H7 (cell line): ENCODE results near the gene OSBPL1A. TPM values are rescaled to one million over a fixed set of nuclear protein-coding genes. Genes with fewer than 3 reads are reported as not detected.

Experiments used
- DNase-seq: peaks from one replicate; pipeline ENCODE4 v3.0.0; 2012
- H3K27me3 ChIP-seq: 2 replicates; pipeline ENCODE4 v1.6.0; 2011; ENCODE audit warnings: mild to moderate bottlenecking, low read length; ENCODE audit not compliant: control insufficient read depth, insufficient read depth
- H3K36me3 ChIP-seq: replicated peaks from 2 replicates; pipeline ENCODE4 v1.5.1; 2011; ENCODE audit warnings: low read length; ENCODE audit not compliant: control insufficient read depth, insufficient read depth
- H3K4me3 ChIP-seq: 2 replicates; pipeline ENCODE4 v1.5.1; 2011; ENCODE audit warnings: low read depth, mild to moderate bottlenecking, control low read depth, low read length, moderate library complexity; ENCODE audit not compliant: insufficient read depth
- total RNA-seq: library from RNA; depleted of rRNA; stranded (reverse); fragments of >200 nt; shearing (Covaris generic); gene quantifications from 2 replicates; pipeline ENCODE4 v1.2.3, GENCODE V29; 2014; rRNA removed

Gene OSBPL1A
- total RNA-seq, 1 experiment from 2014 or later = 48.3 TPM

DNA sequence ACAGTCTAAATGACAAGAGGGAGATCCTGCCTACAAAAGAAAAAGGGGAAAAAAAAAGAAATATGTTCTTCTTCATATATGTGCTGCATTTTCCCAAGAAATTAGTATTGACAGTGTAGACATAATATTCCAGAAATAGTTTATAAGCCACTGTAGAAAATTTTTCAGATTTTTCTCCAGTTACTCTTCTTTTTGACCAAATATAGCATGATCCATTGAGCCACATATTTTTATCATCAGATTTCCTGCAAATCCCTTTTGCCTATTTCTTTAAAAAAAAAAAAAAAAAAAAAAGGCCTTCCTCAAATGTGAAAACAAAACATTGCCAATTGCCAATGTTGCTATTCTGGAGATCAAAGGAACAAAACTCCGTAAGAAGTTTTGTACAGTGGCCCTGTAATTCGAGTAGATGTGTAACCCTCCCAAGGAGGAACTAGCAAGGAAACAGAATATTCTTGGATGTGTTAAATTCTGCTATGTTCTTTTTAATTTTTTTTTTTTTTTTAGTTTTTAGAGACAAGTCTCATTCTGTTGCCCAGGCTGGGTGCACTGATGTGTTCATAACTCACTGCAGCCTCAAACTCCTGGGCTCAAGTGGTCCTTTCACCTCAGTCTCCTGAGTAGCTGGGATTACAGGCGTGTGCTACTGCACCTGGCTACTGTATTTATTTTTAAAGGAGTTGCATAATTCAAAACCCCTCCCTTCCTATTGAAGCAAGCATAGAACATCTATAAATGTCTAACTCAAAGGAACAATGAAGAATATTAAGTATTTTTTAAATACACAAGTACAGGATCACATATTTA, 271.3 kb downstream of the OSBPL1A start:
- no peak for DNase-seq
- Histone ChIP-seq H3K36me3 (peaks cover 14% of the 10 kb centered on the region), H3K4me3 (no peak overlapping the region), H3K27me3 (no peaks in the 10 kb centered on the region)

DNA sequence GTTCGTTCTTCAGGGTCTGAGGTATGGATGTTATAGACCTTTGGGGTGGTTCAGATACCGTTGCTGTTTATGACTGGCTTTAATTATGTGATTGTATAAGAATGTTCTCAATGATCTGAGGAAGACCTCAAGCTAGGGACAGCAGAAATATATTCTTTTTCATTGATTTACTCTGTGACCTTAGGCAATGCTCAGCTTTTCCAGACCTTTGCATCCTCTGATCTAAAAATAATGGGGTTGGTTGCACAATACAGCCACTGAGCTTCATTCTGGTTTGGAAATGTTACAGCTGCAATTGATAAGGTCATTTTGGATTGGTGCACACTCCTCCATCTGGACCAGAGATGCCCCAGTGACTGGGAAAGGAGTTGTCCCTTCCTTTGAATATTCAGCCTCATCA, 276.0 kb downstream of the OSBPL1A start:
- Histone ChIP-seq H3K36me3 (peaks cover 8% of the 10 kb centered on the region), H3K27me3 (no peaks in the 10 kb centered on the region), H3K4me3 (no peak overlapping the region)
- DNase-seq = no peak

DNA sequence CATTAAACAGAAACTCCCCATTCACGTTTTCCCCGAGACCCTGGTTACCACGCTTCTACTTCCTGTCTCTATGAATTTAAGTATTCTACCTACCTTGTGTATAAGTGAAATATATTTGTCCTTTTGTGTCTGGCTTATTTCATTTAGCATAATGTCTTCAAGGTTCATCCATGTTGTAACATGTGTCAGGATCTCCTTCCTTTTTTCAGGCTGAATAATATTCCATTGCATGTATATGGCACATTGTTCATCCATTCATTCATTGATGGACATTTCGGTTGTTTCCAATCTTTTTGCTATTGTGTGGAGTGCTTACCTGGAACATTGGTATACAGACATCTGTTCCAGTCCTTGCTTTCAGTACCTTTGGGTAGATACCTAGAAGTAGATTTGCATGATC, 276.9 kb downstream of the OSBPL1A start:
- DNase-seq = no peak
- H3K4me3 ChIP-seq = no peak overlapping the region
- H3K36me3 ChIP-seq = peaks cover 8% of the 10 kb centered on the region

DNA sequence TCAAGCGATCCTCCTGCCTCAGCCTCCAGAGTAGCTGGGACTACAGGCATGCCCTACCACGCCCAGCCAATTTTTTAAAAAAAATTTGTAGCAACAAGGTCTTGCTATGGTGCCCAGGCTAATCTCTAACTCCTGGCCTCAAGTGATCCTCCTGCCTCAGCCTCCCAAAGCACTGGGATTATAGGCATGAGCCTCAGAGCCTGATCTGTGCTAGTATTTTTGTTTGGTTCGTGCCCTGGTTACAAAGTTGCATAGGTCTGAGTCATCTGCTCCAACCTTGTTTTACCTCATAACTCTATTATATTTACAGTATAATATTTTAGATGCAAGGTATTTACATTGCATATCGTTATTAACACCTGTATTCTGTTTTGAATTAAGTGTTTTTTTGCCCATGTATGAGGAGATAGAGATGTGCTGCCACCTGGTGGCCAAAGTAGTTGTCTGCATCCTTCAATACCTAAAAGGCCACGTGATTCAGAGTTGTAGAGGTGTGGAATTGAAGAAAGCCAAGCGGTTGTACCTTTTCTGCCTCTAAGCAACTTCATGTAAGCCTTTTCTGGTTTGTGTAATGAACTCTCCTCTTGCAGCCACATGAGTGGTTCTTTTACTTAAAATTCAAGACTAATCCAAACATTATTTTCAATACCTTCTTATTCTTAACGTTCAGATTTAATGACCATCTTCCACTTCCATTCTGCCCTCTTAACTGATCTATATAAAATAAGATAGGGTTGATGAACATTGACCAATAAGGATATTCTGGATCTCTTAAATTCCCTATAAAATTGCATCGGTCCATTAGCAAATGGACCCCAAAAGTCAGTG, 278.7 kb downstream of the OSBPL1A start:
- H3K36me3 ChIP-seq = peaks cover 10% of the 10 kb centered on the region
- no peak overlapping the region for H3K4me3 ChIP-seq
- no peaks in the 10 kb centered on the region for H3K27me3 ChIP-seq
- peak; percentile 53 for DNase-seq

More for the DNA sequence above, 276.9 kb downstream of the OSBPL1A start:
- no peaks in the 10 kb centered on the region for H3K27me3 ChIP-seq

DNA sequence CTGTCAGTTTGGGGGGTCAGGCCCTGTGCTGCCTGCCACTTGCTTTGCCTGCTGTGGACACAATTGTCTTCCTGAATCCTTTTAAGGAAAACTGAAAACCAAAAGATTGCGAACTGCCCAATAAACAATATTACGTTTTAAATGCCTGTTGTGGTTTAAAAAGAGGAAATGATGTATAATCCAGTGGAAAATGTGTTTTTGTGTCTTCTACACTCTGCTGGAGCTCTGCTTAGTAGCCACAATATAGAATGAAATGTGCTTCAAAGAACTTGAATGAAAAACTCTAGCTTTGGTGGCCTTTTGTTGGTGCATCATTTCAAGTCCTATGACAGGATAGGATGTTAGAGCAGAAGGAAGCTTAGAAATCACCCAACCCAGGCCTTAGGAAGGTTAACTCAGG, 282.0 kb downstream of the OSBPL1A start:
- no peak overlapping the region for H3K4me3 ChIP-seq
- peaks cover 7% of the 10 kb centered on the region for H3K36me3 ChIP-seq
- H3K27me3 ChIP-seq = no peaks in the 10 kb centered on the region
- no peak for DNase-seq

DNA sequence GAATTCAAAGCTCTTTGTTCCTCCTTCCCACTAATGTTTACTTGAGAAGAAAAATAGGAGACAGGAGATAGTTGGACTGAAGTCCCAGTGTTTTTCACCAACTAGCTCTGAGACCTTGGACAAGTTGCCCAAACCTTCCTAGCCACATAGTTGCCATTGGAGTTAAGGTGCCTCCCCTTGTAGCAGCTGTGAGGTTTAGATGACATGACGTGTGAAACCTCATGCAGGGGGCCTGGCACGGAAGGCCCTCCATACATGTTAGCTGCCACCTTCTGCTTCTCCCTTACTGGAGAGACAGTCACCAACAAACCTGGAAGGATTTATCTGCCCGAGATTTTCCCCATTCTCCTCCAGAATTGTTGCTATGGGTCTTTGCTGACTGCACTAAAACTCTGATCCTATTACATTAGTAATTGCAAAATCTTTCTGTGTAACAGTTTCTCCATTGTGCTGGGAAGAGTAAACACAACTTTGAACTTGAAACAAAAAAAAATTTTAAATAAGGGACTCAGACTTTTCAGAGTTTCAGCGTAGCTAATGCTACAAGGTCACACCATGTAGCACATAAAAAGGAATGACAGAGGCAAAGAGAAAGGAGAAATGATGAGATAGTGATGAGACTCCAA, 282.6 kb downstream of the OSBPL1A start:
- DNase-seq = no peak
- Histone ChIP-seq H3K27me3 (no peaks in the 10 kb centered on the region), H3K4me3 (no peak overlapping the region), H3K36me3 (peaks cover 6% of the 10 kb centered on the region)

DNA sequence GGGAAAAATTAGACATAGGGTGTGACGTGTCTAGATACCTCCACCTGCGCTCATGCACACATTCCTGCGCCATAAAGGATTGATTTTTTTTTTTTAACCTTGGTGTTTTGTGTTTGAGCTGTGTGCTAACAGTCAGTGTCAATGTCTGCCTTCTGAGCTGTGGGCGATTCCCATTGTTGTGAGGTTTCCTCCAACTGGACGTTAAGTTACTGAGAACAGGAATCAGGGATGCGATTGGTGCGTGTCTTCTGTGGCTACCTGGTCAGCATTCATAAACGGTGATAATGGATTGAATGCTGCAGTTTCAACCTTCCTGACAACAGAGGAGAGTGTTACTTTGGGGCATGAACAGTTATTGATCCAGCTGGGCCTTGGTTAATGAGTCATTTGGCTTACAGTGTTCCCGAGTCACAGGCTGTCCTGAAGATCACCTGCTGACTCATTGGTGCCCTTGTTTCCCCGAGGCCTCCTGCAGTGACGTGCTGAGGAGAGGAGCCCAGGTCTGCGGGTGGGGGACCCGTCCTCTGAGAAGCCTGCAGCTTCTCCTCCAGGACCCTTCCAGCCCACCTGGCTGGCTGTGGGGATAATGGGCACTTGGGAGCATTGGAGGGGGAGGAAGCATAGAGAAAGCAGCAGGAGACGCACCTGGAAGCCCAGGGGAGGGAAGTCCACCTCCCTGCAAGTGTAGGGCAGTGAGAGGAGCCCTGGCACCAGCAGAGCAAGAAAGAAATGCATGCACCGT, 284.6 kb downstream of the OSBPL1A start:
- no peak for DNase-seq
- H3K4me3 ChIP-seq = no peak overlapping the region
- peaks cover 4% of the 10 kb centered on the region for H3K36me3 ChIP-seq
- no peaks in the 10 kb centered on the region for H3K27me3 ChIP-seq

DNA sequence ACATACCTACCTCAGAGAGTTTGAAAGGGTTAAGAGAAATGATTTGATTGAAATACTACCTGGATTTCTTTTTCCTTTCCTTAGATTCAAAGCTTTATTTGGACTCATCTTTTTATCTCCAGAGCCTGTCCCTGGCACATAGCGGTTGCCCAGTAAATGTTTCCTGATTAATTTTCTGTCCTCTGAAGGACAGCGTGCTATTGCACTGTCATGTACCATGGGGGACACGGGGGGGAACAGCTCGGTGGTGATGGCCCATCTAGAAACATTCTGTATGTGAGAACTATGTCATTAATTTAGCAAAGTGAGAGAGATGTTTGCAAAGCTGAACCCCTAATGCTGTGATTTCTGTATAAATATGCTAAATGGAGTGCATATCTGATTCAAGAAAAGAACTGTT, 285.2 kb downstream of the OSBPL1A start:
- Histone ChIP-seq H3K27me3 (no peaks in the 10 kb centered on the region), H3K4me3 (no peak overlapping the region), H3K36me3 (peaks cover 4% of the 10 kb centered on the region)
- DNase-seq = no peak

Other genes with a start within 250 kb of the OSBPL1A start
- 27.8 and 41.8 TPM in 2 replicates for gene IMPACT, start 28.8 kb upstream of the OSBPL1A start, total RNA-seq
- gene HRH4, start 62.8 kb upstream of the OSBPL1A start, total RNA-seq = not detected in 2 replicates